DND-41 (cell line): Measurements from ENCODE around the gene SLC25A15.

Source experiments
- CTCF ChIP-seq: IDR thresholded peaks from 2 replicates; pipeline ENCODE4 v1.5.1; 2012; ENCODE audit warnings: borderline replicate concordance, low read length, moderate library complexity, mild to moderate bottlenecking; ENCODE audit not compliant: poor library complexity, severe bottlenecking; ENCODE audit errors: extremely low read depth
- EZH2 ChIP-seq: IDR thresholded peaks from 3 replicates; pipeline ENCODE4 v1.6.1; 2012; ENCODE audit warnings: borderline replicate concordance, low read depth, mild to moderate bottlenecking, moderate library complexity, low read length, inconsistent platforms; ENCODE audit not compliant: severe bottlenecking

GRCh38 chr13:40779049-40779448, 10.4 kb upstream of the SLC25A15 start:
- TF ChIP-seq CTCF (no peak), EZH2 (no peak)
